Measurements from ENCODE around the gene PREB.

Gene PREB

DNA sequence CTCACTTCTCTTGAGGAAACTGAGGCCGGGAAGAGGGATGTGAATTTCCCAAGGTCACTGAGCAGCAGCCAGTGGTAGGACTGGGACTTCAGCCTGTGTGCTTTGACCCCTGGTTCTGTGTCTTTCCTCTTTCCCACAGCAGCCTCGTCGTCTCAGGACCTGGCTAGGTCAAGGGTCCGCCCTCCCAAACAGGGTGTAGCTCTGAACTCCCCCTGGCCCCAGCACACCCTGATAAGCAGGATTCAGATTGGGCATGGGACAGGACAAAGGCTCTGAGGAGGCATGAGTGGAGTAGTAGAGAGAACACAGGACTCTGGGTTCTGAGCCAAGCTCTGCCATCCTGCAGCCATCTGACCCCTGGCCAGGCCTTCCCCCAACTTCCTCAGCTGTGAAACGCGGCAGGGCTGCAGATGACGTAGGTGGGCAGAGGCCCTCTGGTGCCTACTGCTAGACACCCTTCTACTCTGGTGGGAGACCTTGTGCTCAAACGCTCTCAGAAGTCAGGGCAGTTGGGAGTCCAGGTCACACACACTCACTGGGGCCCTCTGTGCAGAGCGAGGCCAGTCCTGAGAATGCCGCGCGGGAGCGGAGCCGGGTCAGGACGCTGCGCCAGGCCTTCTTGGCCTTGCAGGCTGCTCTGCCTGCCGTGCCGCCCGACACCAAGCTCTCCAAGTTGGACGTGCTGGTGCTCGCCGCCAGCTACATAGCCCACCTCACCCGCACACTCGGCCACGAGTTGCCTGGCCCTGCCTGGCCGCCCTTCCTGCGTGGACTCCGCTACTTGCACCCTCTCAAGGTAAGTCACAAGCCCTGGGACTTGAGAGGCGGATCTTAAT, 15.4 kb upstream of the PREB start:
- H3K27me3 ChIP-seq (ENCODE audit: control insufficient read depth, insufficient read depth, low read length) = no peaks in the 10 kb centered on the region
- peaks cover 21% of the 10 kb centered on the region for H3K4me1 ChIP-seq (ENCODE audit: control insufficient read depth, insufficient read depth, low read length)
- no peak overlapping the region for H3K4me3 ChIP-seq (ENCODE audit: low read length)
- no peaks in the 10 kb centered on the region for H3K36me3 ChIP-seq (ENCODE audit: control insufficient read depth, insufficient read depth, low read length)
- no peak overlapping the region for H3K9ac ChIP-seq (ENCODE audit: low read length)
- H3K9me3 ChIP-seq (ENCODE audit: control insufficient read depth, low read length) = no peaks in the 10 kb centered on the region

DNA sequence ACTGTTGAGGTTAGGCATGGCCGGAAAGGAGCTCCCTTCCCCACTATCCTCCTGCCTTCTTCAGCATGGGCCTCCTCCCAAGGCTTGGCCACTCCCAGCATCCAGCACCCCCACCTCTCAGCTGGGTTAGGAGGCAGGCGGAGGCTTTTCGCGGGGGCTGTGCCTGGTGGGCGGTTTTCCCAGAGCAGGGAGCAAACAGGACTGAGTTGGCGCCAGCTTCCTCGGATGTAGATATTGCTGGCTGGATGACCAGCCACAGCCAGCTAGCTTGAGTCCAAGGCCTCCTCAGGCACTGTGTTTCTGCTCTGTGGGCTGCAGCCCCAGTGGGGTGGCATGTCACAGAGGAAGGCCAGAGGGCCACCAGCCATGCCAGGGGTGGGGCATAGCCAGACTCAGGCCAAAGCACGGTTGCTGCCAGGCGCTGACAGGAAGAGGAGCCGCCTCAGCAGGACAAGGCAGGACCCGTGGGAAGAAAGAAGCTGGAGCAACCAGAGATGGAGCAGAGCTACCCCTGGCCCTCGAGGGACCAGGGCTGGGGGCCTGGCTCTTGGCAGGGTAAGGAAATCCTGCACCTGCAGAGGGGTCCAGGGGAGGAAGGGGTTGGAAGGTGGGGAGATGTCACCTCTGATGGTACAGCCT, 14.5 kb upstream of the PREB start, which contains the start of gene TCF23:
TSS of gene TCF23 (plus strand) at position 204 of the 639 bp plus-strand sequence. CDS start at position 334, 130 bp downstream.
- no peaks in the 10 kb centered on the region for H3K9me3 ChIP-seq (ENCODE audit: control insufficient read depth, low read length)
- peaks cover 21% of the 10 kb centered on the region for H3K4me1 ChIP-seq (ENCODE audit: control insufficient read depth, insufficient read depth, low read length)
- no peaks in the 10 kb centered on the region for H3K27me3 ChIP-seq (ENCODE audit: control insufficient read depth, insufficient read depth, low read length)
- H3K4me3 ChIP-seq (ENCODE audit: low read length) = no peak within 1 kb of the TSS
- no peak within 1 kb of the TSS for H3K9ac ChIP-seq (ENCODE audit: low read length)
- H3K36me3 ChIP-seq (ENCODE audit: control insufficient read depth, insufficient read depth, low read length) = no peaks in the 10 kb centered on the region

GRCh38 chr2:27147935-27148334, 13.5 kb upstream of the PREB start:
- no peaks in the 10 kb centered on the region for H3K27me3 ChIP-seq (ENCODE audit: control insufficient read depth, insufficient read depth, low read length)
- peaks cover 24% of the 10 kb centered on the region for H3K4me1 ChIP-seq (ENCODE audit: control insufficient read depth, insufficient read depth, low read length)
- H3K36me3 ChIP-seq (ENCODE audit: control insufficient read depth, insufficient read depth, low read length) = no peaks in the 10 kb centered on the region
- H3K9ac ChIP-seq (ENCODE audit: low read length) = no peak overlapping the region
- H3K9me3 ChIP-seq (ENCODE audit: control insufficient read depth, low read length) = no peaks in the 10 kb centered on the region
- H3K4me3 ChIP-seq (ENCODE audit: low read length) = no peak overlapping the region

DNA sequence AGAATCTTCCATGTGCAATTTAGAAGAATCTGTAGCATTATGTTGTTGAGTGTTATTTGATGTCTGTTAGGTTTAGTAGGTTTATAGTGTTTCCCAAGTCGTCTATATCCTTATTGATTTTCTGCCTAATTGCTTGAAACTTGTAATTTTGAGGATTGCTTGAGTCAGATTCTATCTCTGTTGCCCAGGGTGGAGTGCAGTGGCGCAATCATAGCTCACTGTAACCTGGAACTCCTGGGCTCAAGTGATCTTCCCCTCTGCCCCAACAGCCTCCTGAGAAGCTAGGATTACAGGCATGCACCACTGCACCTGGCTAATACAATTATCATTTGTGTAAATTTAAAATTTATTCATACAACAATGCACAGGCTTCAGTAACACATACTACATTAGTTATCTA, 11.2 kb upstream of the PREB start:
- Histone ChIP-seq H3K4me1 (ENCODE audit: control insufficient read depth, insufficient read depth, low read length) (peaks cover 22% of the 10 kb centered on the region), H3K9me3 (ENCODE audit: control insufficient read depth, low read length) (no peaks in the 10 kb centered on the region), H3K9ac (ENCODE audit: low read length) (no peak overlapping the region), H3K36me3 (ENCODE audit: control insufficient read depth, insufficient read depth, low read length) (no peaks in the 10 kb centered on the region), H3K27me3 (ENCODE audit: control insufficient read depth, insufficient read depth, low read length) (no peaks in the 10 kb centered on the region), H3K4me3 (ENCODE audit: low read length) (no peak overlapping the region)

- Histone ChIP-seq H3K27me3 (ENCODE audit: control insufficient read depth, insufficient read depth, low read length) (no peaks in the 10 kb centered on the region), H3K4me3 (ENCODE audit: low read length) (no peak overlapping the region), H3K36me3 (ENCODE audit: control insufficient read depth, insufficient read depth, low read length) (no peaks in the 10 kb centered on the region), H3K4me1 (ENCODE audit: control insufficient read depth, insufficient read depth, low read length) (peaks cover 6% of the 10 kb centered on the region), H3K9me3 (ENCODE audit: control insufficient read depth, low read length) (no peaks in the 10 kb centered on the region), H3K9ac (ENCODE audit: low read length) (no peak overlapping the region)
Observed at GRCh38 chr2:27143285-27143684, 8.8 kb upstream of the PREB start.

DNA sequence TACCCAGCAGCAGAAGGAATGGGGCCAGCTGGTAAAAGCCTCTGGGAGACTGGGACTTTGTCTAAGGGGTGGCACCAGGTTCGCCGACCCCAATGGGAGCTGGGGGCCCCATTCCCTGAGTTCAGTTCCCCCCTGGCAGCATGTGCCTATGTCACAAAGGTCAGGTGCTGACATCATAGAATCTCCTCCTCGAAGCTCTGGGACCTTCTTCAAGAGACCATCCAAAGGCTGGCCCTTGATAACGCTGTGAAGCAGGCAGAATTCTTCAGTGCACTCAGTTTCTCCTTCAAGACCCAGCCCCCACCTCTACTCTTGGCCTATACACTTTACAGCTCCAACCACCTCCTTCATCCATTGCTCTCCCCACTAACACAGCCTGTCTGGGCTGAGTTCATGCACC, 4.9 kb upstream of the PREB start, which contains the start of gene PRR30:
TSS of gene PRR30 (minus strand) at position 101 of the 400 bp plus-strand sequence. CDS start 1,081 bp downstream, outside the sequence.
- Histone ChIP-seq H3K36me3 (ENCODE audit: control insufficient read depth, insufficient read depth, low read length) (no peaks in the 10 kb centered on the region), H3K9ac (ENCODE audit: low read length) (no peak within 1 kb of the TSS), H3K4me1 (ENCODE audit: control insufficient read depth, insufficient read depth, low read length) (peaks cover 6% of the 10 kb centered on the region), H3K4me3 (ENCODE audit: low read length) (no peak within 1 kb of the TSS), H3K9me3 (ENCODE audit: control insufficient read depth, low read length) (no peaks in the 10 kb centered on the region), H3K27me3 (ENCODE audit: control insufficient read depth, insufficient read depth, low read length) (no peaks in the 10 kb centered on the region)

DNA sequence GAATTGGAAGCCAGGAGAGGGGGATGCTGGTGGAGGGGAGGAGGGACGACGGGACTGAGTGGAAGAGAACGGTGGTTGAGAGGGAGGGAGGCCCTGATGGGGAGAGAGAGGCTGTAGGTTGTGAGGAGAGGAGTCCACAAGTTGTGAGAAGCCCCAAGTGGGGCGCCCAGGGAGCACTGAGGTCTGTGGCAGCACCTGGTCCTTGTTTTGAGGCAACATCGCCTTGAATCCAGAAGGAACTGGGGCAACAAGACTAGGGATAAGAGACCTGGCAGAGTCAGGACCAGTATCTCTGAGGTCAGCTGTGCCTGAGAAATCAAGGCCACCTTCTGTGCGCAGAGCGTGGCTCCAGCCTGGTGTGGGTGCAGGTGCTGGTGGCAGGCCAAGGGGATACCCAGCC, 3.7 kb upstream of the PREB start:
- Histone ChIP-seq H3K4me1 (ENCODE audit: control insufficient read depth, insufficient read depth, low read length) (peaks cover 6% of the 10 kb centered on the region), H3K27me3 (ENCODE audit: control insufficient read depth, insufficient read depth, low read length) (no peaks in the 10 kb centered on the region), H3K9ac (ENCODE audit: low read length) (no peak overlapping the region)

GRCh38 chr2:27137322-27137935, 3.0 kb upstream of the PREB start:
- Histone ChIP-seq H3K36me3 (ENCODE audit: control insufficient read depth, insufficient read depth, low read length) (no peaks in the 10 kb centered on the region), H3K9ac (ENCODE audit: low read length) (no peak overlapping the region), H3K4me3 (ENCODE audit: low read length) (no peak overlapping the region), H3K9me3 (ENCODE audit: control insufficient read depth, low read length) (no peaks in the 10 kb centered on the region), H3K27me3 (ENCODE audit: control insufficient read depth, insufficient read depth, low read length) (no peaks in the 10 kb centered on the region), H3K4me1 (ENCODE audit: control insufficient read depth, insufficient read depth, low read length) (peaks cover 13% of the 10 kb centered on the region)

More for the DNA sequence above, 3.7 kb upstream of the PREB start:
- no peaks in the 10 kb centered on the region for H3K36me3 ChIP-seq (ENCODE audit: control insufficient read depth, insufficient read depth, low read length)
- H3K4me3 ChIP-seq (ENCODE audit: low read length) = no peak overlapping the region
- H3K9me3 ChIP-seq (ENCODE audit: control insufficient read depth, low read length) = no peaks in the 10 kb centered on the region

- Histone ChIP-seq H3K9me3 (ENCODE audit: control insufficient read depth, low read length) (no peaks in the 10 kb centered on the region), H3K4me1 (ENCODE audit: control insufficient read depth, insufficient read depth, low read length) (peaks cover 14% of the 10 kb centered on the region), H3K4me3 (ENCODE audit: low read length) (no peak overlapping the region), H3K36me3 (ENCODE audit: control insufficient read depth, insufficient read depth, low read length) (peaks cover under 1% of the 10 kb centered on the region), H3K9ac (ENCODE audit: low read length) (no peak overlapping the region), H3K27me3 (ENCODE audit: control insufficient read depth, insufficient read depth, low read length) (no peaks in the 10 kb centered on the region)
Observed at GRCh38 chr2:27136751-27137150, 2.3 kb upstream of the PREB start.

- no peaks in the 10 kb centered on the region for H3K27me3 ChIP-seq (ENCODE audit: control insufficient read depth, insufficient read depth, low read length)
- H3K9me3 ChIP-seq (ENCODE audit: control insufficient read depth, low read length) = no peaks in the 10 kb centered on the region
- peaks cover 12% of the 10 kb centered on the region for H3K36me3 ChIP-seq (ENCODE audit: control insufficient read depth, insufficient read depth, low read length)
- H3K9ac ChIP-seq (ENCODE audit: low read length) = no peak overlapping the region
- peaks cover 14% of the 10 kb centered on the region for H3K4me1 ChIP-seq (ENCODE audit: control insufficient read depth, insufficient read depth, low read length)
- H3K4me3 ChIP-seq (ENCODE audit: low read length) = no peak overlapping the region
Observed at GRCh38 chr2:27135478-27135955, 1.1 kb upstream of the PREB start.

- H3K4me3 ChIP-seq (ENCODE audit: low read length) = peak overlapping the region; percentile 84
- H3K9ac ChIP-seq (ENCODE audit: low read length) = peak overlapping the region; percentile 88
- no peaks in the 10 kb centered on the region for H3K27me3 ChIP-seq (ENCODE audit: control insufficient read depth, insufficient read depth, low read length)
- peaks cover 12% of the 10 kb centered on the region for H3K36me3 ChIP-seq (ENCODE audit: control insufficient read depth, insufficient read depth, low read length)
- H3K9me3 ChIP-seq (ENCODE audit: control insufficient read depth, low read length) = no peaks in the 10 kb centered on the region
- peaks cover 14% of the 10 kb centered on the region for H3K4me1 ChIP-seq (ENCODE audit: control insufficient read depth, insufficient read depth, low read length)
Observed at GRCh38 chr2:27134781-27135477, 493 bp upstream of the PREB start.
